ENCODE results near the gene USH2A.

DNA sequence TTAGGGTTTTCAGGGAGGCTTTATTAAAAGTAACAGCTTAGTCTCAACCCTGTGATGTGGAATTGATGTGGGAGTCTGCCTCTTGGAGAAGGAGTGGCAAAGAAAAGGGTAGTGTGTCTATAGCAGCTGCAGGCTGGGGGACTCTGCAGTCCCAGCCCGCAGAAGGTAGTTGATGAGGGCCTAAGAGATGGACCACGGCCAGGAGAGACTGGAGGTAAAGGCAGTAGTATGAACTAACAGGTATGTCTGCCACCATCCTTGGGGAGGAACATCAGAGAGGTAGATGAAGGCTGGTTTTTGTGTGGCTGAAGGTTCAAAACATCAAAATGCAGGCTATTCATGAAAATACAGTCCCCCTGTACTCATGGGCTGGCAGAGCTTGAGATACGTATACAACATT is 744.0 kb downstream of the USH2A start:
- TF ChIP-seq, protein P1, sequence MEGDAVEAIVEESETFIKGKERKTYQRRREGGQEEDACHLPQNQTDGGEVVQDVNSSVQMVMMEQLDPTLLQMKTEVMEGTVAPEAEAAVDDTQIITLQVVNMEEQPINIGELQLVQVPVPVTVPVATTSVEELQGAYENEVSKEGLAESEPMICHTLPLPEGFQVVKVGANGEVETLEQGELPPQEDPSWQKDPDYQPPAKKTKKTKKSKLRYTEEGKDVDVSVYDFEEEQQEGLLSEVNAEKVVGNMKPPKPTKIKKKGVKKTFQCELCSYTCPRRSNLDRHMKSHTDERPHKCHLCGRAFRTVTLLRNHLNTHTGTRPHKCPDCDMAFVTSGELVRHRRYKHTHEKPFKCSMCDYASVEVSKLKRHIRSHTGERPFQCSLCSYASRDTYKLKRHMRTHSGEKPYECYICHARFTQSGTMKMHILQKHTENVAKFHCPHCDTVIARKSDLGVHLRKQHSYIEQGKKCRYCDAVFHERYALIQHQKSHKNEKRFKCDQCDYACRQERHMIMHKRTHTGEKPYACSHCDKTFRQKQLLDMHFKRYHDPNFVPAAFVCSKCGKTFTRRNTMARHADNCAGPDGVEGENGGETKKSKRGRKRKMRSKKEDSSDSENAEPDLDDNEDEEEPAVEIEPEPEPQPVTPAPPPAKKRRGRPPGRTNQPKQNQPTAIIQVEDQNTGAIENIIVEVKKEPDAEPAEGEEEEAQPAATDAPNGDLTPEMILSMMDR (IDR thresholded peaks at IDR 0.05) = no peak
- no peak for TF ChIP-seq POLR2AphosphoS5 (IDR thresholded peaks at IDR 0.05)
- TF ChIP-seq POLR2A (IDR thresholded peaks at IDR 0.05) = no peak
- TF ChIP-seq EP300 (IDR thresholded peaks at IDR 0.05) = no peak
